ENCODE measurements around the gene SELENOO. TPM values are rescaled to one million over a fixed set of nuclear protein-coding genes. Genes with fewer than 3 reads are reported as not detected.
"Not testable (repeated sequence)": the region's sequence is repeated elsewhere in the genome, so short reads cannot be mapped to it uniquely, and the experiment has no call there.

Gene SELENOO
- total RNA-seq, 2 experiments from 2014 or later, result 30.0 to 35.6 TPM

DNA sequence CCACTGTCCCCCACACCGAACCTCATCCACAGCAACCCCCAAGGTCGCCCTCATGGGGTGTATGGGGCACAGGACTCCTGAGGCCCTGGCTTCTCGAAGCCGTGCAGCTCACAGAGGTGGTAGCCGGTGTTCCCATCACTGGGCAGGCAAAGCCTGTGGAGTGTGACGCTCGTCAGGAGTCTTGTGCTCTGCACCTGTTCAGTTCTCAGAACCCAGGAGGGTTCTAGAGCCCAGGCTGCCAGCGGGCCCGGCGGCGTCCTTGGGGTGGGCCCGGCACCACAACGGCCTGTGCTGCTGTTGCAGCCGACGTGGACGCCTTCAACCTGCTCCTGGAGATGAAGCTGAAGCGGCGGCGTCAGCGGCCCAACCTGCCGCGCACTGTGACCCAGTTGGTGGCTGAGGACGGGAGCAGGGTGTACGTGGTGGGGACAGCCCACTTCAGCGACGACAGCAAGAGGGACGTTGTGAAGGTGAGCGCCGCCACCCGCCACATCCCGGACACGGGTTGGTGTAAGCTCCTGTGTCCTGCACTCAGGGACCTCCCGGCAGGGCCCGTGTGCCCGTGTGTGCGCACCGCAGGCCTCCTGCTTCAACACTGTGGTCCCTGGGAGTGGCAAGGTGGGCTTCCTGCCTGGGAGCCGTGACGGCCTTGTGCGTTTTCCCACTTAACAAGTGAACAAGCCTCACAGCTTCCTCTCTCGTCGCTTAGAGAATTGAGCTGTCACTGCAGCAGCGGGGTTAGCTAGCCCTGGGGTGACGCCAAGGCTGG is 6.6 kb upstream of the SELENOO start:
- peaks cover 31% of the 10 kb centered on the region for H3K4me1 Mint-ChIP-seq
- CTCF ChIA-PET, result interaction anchor here (1.5 kb wide), 1 partner anchor 46 kb away, joined by 4 read pairs; no protein-coding TSS in a partner anchor
- no peak overlapping the region for H3K27ac Mint-ChIP-seq
- ATAC-seq (no peak), DNase-seq (no peak)
- no peaks in the 10 kb centered on the region for H3K27me3 Mint-ChIP-seq
- peaks cover 21% of the 10 kb centered on the region for H3K36me3 Mint-ChIP-seq
- no peak overlapping the region for H3K4me3 Mint-ChIP-seq
- H3K9me3 Mint-ChIP-seq (ENCODE audit: low read depth), result no peaks in the 10 kb centered on the region

DNA sequence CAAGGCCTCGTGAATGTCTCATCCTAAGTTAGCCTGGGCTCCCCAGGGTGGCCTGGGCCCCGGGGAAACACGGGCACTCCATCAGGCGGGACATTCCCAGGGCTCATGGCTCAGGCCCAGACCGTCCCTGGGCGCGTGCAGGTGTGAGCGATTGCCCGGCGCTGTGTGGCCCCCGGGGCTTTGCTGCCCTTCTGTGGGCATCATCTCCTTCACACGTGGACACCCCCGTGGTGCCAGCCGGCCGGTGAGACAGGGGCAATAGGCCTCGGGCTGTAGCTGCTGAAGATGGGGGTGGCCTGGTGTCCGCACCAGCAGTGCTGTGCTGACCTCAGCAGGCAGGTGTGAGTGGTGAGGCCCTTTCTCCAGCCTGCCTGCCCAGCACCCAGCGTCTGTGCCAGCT is 4.6 kb upstream of the SELENOO start:
- Mint-ChIP-seq H3K4me3 (no peak overlapping the region), H3K27ac (no peak overlapping the region), H3K4me1 (peaks cover 25% of the 10 kb centered on the region), H3K27me3 (no peaks in the 10 kb centered on the region), H3K36me3 (peaks cover 19% of the 10 kb centered on the region), H3K9me3 (ENCODE audit: low read depth) (no peaks in the 10 kb centered on the region)
- DNase-seq, result no peak
- CTCF ChIA-PET, result interaction anchor here (1.2 kb wide), 1 partner anchor 48 kb away, joined by 3 read pairs; the partner anchor contains the start of gene TUBGCP6
- ATAC-seq, result no peak

DNA sequence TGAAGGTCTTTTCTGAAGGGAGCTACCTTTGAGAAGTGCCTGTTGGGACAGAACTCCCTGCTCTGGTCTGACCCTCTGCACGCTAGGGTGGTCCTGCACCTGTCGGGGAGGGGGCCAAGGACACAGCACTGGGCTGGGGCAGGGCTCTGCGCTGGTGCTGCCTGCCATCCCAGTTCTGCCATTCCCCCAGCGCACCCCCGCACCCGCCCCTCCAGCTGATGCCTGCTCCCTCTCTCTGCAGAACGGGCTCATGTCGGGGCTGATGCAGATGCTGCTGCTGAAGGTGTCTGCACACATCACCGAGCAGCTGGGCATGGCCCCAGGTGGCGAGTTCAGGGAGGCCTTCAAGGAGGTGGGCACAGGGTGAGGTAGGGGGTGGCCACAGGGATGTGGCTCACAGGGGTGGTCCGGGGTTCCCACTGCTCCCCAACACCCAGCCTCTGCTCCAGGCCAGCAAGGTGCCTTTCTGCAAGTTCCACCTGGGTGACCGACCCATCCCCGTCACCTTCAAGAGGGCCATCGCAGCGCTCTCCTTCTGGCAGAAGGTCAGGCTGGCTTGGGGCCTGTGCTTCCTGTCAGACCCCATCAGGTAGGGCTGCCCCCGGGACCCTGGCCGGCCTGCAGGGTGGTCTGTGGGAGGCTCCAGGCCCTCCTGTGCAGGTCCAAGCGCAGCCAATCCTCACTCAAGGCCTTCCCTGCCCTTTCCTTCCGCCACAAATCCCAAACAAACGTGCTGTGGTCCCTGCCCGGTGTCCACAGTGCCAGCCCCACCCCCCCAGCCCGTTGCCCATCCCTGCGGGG is 3.6 kb upstream of the SELENOO start:
- CTCF ChIA-PET, result no interaction called here
- DNase-seq (no peak), ATAC-seq (no peak)
- Mint-ChIP-seq H3K27ac (no peak overlapping the region), H3K36me3 (peaks cover 11% of the 10 kb centered on the region), H3K4me3 (no peak overlapping the region), H3K4me1 (peaks cover 20% of the 10 kb centered on the region), H3K9me3 (ENCODE audit: low read depth) (no peaks in the 10 kb centered on the region), H3K27me3 (no peaks in the 10 kb centered on the region)

DNA sequence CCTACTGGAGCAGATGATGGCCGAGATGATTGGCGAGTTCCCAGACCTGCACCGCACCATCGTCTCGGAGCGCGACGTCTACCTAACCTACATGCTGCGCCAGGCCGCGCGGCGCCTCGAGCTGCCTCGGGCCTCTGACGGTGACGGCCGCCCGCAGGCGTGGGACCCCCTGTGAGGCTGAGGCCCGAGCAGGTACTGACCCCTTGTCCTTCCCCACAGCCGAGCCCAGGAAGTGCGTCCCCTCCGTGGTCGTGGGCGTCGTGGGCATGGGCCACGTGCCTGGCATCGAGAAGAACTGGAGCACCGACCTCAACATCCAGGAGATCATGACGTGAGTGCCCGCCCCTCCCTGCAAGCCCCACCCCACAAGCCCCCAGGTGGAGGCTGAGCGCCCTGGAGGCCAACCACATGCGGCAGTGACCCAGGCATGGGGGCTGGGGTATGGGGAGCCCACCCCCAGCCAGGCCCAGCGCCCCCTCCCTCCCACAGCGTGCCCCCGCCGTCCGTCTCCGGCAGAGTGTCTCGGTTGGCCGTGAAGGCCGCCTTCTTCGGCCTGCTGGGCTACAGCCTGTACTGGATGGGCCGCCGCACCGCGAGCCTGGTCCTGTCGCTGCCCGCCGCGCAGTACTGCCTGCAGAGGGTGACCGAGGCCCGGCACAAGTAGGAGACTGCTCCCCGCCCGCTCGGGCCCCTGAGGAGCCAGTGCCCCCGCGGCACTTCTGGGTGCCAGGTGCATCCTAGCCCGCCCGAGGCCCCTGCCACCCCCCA is 2.8 kb upstream of the SELENOO start:
- H3K27me3 Mint-ChIP-seq, result no peaks in the 10 kb centered on the region
- CTCF ChIA-PET, result no interaction called here
- peaks cover 17% of the 10 kb centered on the region for H3K4me1 Mint-ChIP-seq
- ATAC-seq, result no peak
- H3K4me3 Mint-ChIP-seq, result no peak overlapping the region
- peaks cover 7% of the 10 kb centered on the region for H3K36me3 Mint-ChIP-seq
- H3K9me3 Mint-ChIP-seq (ENCODE audit: low read depth), result no peaks in the 10 kb centered on the region
- H3K27ac Mint-ChIP-seq, result no peak overlapping the region
- no peak for DNase-seq

DNA sequence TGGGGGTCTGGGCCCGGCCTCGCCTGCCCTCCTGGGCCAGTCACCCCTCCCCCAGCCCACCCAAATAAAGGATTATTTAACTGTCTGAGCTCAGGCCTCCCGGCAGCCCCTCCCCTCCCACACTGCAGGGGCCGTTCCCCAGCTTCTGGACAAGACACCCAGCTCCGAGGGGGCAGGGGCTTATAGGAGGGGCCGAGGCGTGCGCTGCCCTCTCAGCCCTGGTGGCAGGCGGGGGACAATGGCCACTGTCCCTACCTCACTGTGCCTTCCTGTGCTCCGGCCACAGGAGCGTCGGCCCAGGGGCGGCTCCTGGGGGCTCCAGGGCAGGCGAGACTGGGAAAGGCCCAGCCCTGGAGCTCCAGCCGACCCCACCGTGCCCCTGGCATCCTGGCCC is 2.2 kb upstream of the SELENOO start:
- H3K4me1 Mint-ChIP-seq, result peaks cover 19% of the 10 kb centered on the region
- H3K27me3 Mint-ChIP-seq, result no peaks in the 10 kb centered on the region
- H3K4me3 Mint-ChIP-seq, result no peak overlapping the region
- H3K9me3 Mint-ChIP-seq (ENCODE audit: low read depth), result no peaks in the 10 kb centered on the region
- H3K27ac Mint-ChIP-seq, result no peak overlapping the region
- no peak for ATAC-seq
- DNase-seq, result no peak
- CTCF ChIA-PET, result no interaction called here
- peaks cover 13% of the 10 kb centered on the region for H3K36me3 Mint-ChIP-seq

DNA sequence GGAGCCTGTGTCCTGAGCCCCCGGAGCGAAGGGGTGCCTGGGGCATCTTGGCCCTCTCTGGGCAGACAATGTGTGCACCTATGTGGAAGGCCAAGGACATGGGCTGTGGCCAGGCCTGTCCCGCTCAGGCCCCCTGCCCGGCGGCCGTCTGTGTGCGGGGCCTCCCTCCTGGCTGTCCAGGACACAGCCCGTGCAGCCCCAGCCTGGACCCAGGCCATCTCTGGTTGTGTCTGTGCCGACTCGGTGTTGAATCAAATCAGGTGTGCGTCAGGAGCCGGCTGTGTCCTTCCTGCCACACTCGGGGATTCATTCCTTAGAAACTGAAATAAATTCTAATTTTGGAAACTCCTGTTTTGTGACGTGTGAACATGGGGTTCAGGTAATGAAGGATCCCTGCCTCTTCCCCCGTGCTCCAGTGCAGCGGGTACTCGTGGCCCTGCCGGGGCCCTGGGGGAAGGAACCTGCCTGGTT is 1.5 kb upstream of the SELENOO start:
- H3K27ac Mint-ChIP-seq, result peak overlapping the region; percentile 38
- no peaks in the 10 kb centered on the region for H3K27me3 Mint-ChIP-seq
- H3K36me3 Mint-ChIP-seq, result peaks cover 17% of the 10 kb centered on the region
- CTCF ChIA-PET, result no interaction called here
- H3K4me1 Mint-ChIP-seq, result peaks cover 21% of the 10 kb centered on the region
- no peaks in the 10 kb centered on the region for H3K9me3 Mint-ChIP-seq (ENCODE audit: low read depth)
- DNase-seq, result no peak
- no peak for ATAC-seq
- H3K4me3 Mint-ChIP-seq, result peak overlapping the region; percentile 52

DNA sequence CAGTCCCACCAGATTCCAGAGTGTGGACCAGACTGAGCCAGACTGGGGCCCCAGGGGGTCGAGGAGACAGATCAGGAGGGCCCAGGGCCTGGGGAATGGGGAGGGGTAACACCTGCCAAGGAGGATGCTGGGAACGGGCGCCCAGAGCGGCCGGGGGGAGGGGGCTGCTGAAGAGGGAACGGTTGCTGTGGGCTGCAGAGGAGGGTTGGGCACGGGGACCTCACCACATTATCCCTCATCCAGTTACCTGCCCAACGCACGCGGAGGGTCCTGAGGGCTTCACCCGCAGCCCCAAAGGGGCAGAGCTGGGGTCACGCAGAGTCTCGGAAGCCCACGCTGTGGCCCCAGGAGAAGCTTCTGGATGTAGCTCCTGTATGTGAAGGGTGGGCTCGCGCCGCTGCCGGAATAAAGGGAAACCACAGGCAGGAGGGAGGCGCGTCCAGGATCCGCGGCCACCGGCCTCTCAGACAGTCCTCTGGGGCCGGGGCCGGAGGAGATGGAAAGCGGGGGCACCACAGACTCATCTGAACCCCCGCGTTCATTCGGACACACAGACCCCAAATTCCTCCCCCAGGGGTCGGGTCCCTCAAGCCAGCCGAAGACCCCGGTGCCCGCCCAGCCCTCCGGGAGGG is 866 bp upstream of the SELENOO start:
- no peaks in the 10 kb centered on the region for H3K9me3 Mint-ChIP-seq (ENCODE audit: low read depth)
- H3K4me1 Mint-ChIP-seq, result peaks cover 26% of the 10 kb centered on the region
- DNase-seq (no peak), ATAC-seq (peak; percentile 5)
- peaks cover 19% of the 10 kb centered on the region for H3K36me3 Mint-ChIP-seq
- peak overlapping the region; percentile 52 for H3K27ac Mint-ChIP-seq
- CTCF ChIA-PET, result no interaction called here
- H3K4me3 Mint-ChIP-seq, result peak overlapping the region; percentile 52
- H3K27me3 Mint-ChIP-seq, result no peaks in the 10 kb centered on the region

DNA sequence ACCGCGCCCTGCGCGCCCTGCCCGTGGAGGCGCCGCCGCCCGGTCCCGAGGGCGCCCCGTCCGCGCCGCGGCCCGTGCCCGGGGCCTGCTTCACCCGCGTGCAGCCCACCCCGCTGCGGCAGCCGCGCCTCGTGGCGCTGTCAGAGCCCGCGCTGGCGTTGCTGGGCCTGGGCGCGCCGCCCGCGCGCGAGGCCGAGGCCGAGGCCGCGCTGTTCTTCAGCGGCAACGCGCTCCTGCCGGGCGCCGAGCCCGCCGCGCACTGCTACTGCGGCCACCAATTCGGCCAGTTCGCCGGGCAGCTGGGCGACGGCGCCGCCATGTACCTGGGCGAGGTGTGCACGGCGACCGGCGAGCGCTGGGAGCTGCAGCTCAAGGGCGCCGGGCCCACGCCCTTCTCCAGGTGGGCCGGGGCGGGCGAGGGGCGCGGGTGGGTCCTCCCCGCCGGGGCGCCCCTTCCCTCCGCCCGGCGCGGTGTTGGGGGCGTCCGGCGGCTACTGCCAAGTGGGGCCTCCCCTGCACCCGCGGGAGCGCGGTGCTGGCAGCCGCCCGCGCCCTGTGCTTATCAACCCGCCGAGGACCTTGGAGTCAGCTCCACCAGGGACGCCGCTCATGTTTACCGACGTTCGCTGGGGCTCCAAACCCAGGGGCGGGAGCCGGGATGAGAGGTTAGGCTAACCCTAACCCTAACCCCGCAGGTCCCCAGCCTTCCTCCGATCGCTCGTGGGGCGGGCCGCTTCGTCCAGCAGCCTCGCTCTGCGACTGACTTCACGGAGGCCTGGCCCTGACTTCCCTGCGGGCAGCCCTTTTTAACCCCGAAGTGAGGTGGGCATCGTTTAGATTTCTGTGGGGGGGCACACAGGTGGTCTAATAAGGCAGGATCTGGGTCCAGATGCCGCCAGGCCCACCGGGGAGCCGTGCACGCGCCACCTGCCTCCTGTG is 649 bp downstream of the SELENOO start:
- CTCF ChIA-PET, result interaction anchor here (0.9 to 2.0 kb wide), 4 partner anchors 9 to 116 kb away, joined by 3 to 15 read pairs (median 4); partner anchors contain the start of gene MLC1
- Mint-ChIP-seq H3K27me3 (no peaks in the 10 kb centered on the region), H3K4me1 (peaks cover 28% of the 10 kb centered on the region), H3K36me3 (peaks cover 18% of the 10 kb centered on the region), H3K4me3 (peak overlapping the region; percentile 80), H3K9me3 (ENCODE audit: low read depth) (no peaks in the 10 kb centered on the region), H3K27ac (peak overlapping the region; percentile 55)
- ATAC-seq, result peak; percentile 31
- no peak for DNase-seq

DNA sequence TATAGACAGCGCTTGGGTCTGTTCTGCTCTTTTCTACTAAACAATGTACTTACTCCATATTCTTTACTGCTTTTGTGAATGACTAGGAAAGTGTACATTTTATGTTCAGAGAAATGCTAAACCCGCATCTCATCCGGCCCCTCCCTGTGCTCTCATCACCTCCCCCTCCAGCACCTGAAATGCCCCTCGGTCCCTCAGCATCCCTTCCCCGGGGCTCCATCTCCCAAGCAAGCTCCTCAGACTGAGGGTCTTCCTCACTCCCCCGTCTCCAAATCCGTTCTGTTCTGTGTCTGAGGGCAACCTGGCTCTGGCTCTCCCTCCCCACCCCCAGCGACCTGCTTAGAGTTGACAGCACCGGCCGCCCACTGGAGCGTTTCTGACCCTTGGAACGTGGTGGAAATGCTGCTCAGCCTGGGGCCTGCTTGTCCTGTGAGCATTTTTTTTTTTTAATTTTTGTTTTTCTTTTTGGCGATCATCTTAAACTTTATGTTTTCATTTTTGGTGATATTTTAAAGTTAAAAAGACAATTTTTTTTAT is 1.4 kb downstream of the SELENOO start:
- DNase-seq, result no peak
- Mint-ChIP-seq H3K4me1 (peaks cover 28% of the 10 kb centered on the region), H3K4me3 (peak overlapping the region; percentile 80), H3K27ac (peak overlapping the region; percentile 55), H3K36me3 (peaks cover 18% of the 10 kb centered on the region), H3K27me3 (no peaks in the 10 kb centered on the region), H3K9me3 (ENCODE audit: low read depth) (no peaks in the 10 kb centered on the region)
- ATAC-seq, result no peak
- CTCF ChIA-PET, result interaction anchor here (1.0 to 2.0 kb wide), 3 partner anchors 12 to 117 kb away, joined by 3 to 15 read pairs (median 6); partner anchors contain the start of gene MLC1

DNA sequence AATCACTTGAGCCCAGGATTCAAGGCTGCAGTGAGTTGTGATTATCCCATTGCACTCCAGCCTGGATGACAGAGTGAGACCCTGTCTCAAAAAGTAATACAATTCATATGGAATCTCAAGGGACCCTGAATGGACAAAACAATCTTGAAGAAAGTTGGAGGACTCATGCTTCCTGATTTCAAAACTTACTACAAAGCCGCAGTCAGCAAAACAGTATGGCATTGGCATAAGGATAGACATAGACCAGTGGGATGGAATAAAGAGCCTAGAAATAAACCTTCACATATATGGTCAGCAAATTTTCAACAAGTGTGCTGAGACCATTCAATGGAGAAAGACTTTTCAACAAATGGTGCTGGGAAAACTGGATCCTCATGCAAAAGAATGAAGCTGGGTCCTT is 2.5 kb downstream of the SELENOO start:
- peaks cover 18% of the 10 kb centered on the region for H3K36me3 Mint-ChIP-seq
- no peaks in the 10 kb centered on the region for H3K27me3 Mint-ChIP-seq
- ATAC-seq (no peak), DNase-seq (no peak)
- H3K4me3 Mint-ChIP-seq, result no peak overlapping the region
- H3K4me1 Mint-ChIP-seq, result peaks cover 32% of the 10 kb centered on the region
- no peak overlapping the region for H3K27ac Mint-ChIP-seq
- H3K9me3 Mint-ChIP-seq (ENCODE audit: low read depth), result no peaks in the 10 kb centered on the region
- CTCF ChIA-PET, result interaction anchor here (1.0 kb wide), 1 partner anchor 12 kb away, joined by 4 read pairs; no protein-coding TSS in a partner anchor

DNA sequence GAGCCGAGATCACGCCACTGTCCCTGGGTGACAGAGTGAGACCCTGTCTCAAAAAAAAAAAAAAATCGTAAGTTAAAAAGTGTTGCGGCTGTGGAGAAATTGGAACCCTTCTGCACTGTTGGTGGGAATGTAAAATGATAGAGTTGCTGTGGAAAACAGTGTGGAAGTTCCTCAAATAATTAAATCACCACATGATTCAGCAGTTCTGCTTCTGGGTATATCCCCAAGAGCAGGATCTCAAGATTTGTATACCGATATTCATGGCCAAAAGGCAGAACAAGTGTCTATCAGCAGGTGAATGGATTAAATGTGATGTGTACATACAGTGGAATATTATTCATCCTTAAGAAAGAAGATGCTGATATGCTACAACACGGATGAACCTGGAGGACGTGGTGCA is 3.8 kb downstream of the SELENOO start:
- Mint-ChIP-seq H3K27ac (peak overlapping the region; percentile 20), H3K27me3 (no peaks in the 10 kb centered on the region), H3K36me3 (peaks cover 16% of the 10 kb centered on the region), H3K9me3 (ENCODE audit: low read depth) (no peaks in the 10 kb centered on the region), H3K4me1 (peaks cover 32% of the 10 kb centered on the region), H3K4me3 (no peak overlapping the region)
- DNase-seq (no peak), ATAC-seq (no peak)
- CTCF ChIA-PET, result interaction anchor here (1.0 to 5.6 kb wide), 2 partner anchors 14 to 55 kb away, joined by 4 to 45 read pairs; no protein-coding TSS in a partner anchor

DNA sequence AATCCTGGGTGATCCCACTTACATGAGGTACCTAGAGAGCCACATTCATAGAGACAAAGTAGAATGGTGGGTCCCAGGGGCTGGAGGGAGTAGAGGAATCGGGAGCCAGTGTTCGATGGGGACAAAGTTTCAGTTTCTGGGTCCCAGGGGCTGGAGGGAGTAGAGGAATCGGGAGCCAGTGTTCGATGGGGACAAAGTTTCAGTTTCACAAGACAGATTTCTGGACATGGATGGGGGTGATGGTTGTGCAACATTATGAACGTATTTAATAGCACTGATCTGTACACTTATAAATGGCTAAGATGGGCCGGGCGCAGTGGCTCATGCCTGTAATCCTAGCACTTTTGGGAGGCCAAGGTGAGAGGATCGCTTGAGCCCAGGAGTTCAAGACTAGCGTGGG is 4.2 kb downstream of the SELENOO start:
- H3K27me3 Mint-ChIP-seq; H3K4me3 Mint-ChIP-seq; DNase-seq; ATAC-seq; H3K9me3 Mint-ChIP-seq (ENCODE audit: low read depth): not testable (repeated sequence)
- H3K4me1 Mint-ChIP-seq, result peaks cover 32% of the 10 kb centered on the region
- H3K36me3 Mint-ChIP-seq, result peaks cover 19% of the 10 kb centered on the region
- CTCF ChIA-PET, result interaction anchor here (5.6 kb wide), 1 partner anchor 55 kb away, joined by 45 read pairs; no protein-coding TSS in a partner anchor
- peak overlapping the region; percentile 20 for H3K27ac Mint-ChIP-seq

Data from activated CD8-positive, alpha-beta memory T cell treated with anti-CD3 and anti-CD28 coated beads, Interleukin-2, amount 10 ng/mL, durations not matched to agents 7 days and 5 days (primary cell).